Measurements from ENCODE around the gene ZNF792.
"Not testable (repeated sequence)": the region's sequence is repeated elsewhere in the genome, so short reads cannot be mapped to it uniquely, and the experiment has no call there.

ZNF792 gene

GRCh38 chr19:34963573-34964406, at the start of gene ZNF792:
TSS of gene ZNF792 (minus strand) at chr19:34964229. CDS start at chr19:34963662, 567 bp downstream.
- peak; percentile 16 for DNase-seq (ENCODE audit: low read depth)

GRCh38 chr19:35013041-35013819, 49.2 kb upstream of the ZNF792 start:
- peak; percentile 62 for DNase-seq (ENCODE audit: low read depth)

- DNase-seq (ENCODE audit: low read depth): no peak
Observed at GRCh38 chr19:35011737-35012682, 48.0 kb upstream of the ZNF792 start.

DNA sequence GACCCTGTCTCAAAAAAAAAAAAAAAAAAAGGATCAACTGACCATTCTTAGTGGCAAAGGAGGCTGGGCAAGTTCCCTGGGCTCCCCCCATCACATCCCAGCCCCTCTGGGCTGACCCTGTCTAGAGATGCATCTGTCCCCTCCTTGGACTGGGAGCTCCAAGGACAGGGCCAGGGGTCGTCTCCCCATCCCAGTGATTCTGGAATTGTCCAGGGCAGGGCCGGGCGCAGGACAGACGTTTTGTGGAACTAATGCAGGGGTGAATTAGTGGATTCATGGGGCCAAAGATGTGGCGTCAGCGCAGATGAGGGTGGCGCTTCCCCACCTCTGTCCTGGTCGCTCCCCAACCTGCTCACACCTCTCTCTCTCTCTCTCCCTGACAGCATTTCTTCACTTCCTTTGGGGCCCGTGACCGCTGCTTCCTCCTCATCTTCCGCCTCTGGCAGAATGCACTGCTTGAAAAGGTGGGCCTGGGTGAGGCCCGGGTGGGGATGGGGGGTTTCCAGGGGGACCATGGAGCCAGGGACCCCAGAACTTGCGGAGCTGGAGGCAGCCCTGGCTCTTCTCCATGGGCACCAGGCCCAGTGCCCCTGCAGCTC, 47.2 kb upstream of the ZNF792 start:
- DNase-seq (ENCODE audit: low read depth): no peak

- DNase-seq (ENCODE audit: low read depth): no peak
Observed at GRCh38 chr19:35009424-35010415, 45.7 kb upstream of the ZNF792 start.

DNA sequence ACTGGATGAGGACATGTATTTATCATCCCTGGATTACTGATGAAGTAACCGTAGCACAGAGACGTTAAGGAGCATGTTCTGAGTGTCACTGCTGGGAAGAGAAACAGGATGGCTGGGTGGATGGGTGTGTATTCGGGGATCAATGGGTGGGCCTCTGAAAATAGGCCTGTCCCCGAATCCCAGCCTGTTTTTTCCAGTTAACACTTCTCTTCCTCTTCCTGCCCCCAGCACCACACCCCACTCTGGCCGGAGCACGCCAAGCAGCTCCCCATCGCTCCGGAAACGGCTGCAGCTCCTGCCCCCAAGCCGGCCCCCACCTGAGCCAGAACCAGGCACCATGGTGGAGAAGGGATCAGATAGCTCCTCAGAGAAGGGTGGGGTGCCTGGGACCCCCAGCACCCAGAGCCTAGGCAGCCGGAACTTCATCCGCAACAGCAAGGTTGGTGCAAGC, 44.9 kb upstream of the ZNF792 start:
- no peak for DNase-seq (ENCODE audit: low read depth)

GRCh38 chr19:35007427-35007826, 43.4 kb upstream of the ZNF792 start:
- not testable (repeated sequence) for DNase-seq (ENCODE audit: low read depth)

GRCh38 chr19:35006999-35007365, 43.0 kb upstream of the ZNF792 start:
- no peak for DNase-seq (ENCODE audit: low read depth)

- DNase-seq (ENCODE audit: low read depth): no peak
Observed at GRCh38 chr19:35006342-35006998, 42.4 kb upstream of the ZNF792 start.

GRCh38 chr19:35006007-35006341, 41.9 kb upstream of the ZNF792 start:
- not testable (repeated sequence) for DNase-seq (ENCODE audit: low read depth)

- no peak for DNase-seq (ENCODE audit: low read depth)
Observed at GRCh38 chr19:35005256-35005977, 41.4 kb upstream of the ZNF792 start.

- no peak for DNase-seq (ENCODE audit: low read depth)
Observed at GRCh38 chr19:35004517-35005255, 40.7 kb upstream of the ZNF792 start.

DNA sequence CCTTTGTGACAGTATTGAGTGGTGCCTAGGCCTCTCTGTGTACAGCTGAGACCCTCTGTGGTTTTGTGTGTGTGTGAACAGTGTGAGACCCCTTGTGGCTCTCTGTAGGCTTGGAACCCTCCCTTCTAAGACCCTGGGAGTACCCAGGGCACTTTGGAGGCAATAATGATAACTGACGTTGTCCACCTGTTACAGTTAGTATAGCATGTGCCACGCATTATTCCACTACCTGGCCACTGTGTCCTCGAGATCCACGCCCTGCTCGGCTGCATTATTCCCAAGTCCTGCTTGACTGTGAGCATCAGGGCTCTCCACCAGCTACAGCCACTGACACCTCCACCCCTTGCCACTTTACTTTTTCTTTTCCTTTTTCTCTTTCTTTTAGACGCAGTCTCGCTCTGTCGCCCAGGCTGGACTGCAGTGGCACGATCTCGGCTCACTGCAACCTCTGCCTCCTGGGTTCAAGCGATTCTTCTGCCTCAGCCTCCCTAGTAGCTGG, 38.1 kb upstream of the ZNF792 start:
- DNase-seq (ENCODE audit: low read depth): no peak

GRCh38 chr19:35000647-35001501, 36.8 kb upstream of the ZNF792 start:
- DNase-seq (ENCODE audit: low read depth): peak; percentile 23

DNA sequence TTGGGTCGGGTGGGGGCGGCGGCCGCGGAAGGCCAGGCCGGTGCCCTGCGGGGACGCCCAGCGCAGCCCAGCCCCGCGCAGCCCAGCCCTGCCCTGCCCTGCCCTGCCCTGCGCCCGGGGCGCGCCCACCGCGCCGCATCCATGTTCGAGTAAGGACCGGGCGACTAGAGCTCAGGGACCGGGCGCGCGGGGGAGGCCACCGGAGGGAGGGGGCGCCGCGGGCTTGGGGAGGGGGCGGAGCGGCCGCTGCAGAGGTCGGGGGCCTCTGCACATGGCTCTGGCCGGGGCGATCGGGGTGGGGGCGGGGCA, 36.3 kb upstream of the ZNF792 start:
- DNase-seq (ENCODE audit: low read depth): no peak

GRCh38 chr19:34999498-35000337, 35.7 kb upstream of the ZNF792 start, which contains the start of gene GRAMD1A:
TSS of gene GRAMD1A (plus strand) at chr19:35000323. CDS start at chr19:35000479, 156 bp downstream.
- peak; percentile 40 for DNase-seq (ENCODE audit: low read depth)
